Activated CD8-positive, alpha-beta memory T cell treated with anti-CD3 and anti-CD28 coated beads, Interleukin-2, amount 50 U/mL, for 1 hour (primary cell): Measurements from ENCODE around the gene MYL11.

ENCODE experiments used
- DNase-seq: peaks from one replicate; pipeline ENCODE4 v3.0.0-alpha.2; 2020; ENCODE audit errors: extremely low read depth

MYL11 gene

GRCh38 chr16:30421010-30421409, 46.4 kb downstream of the MYL11 start:
- no peak for DNase-seq
